CMK (cell line): ENCODE data around the gene GBX2.
"Not testable (repeated sequence)": the region's sequence is repeated elsewhere in the genome, so short reads cannot be mapped to it uniquely, and the experiment has no call there.

Experiments used
- DNase-seq: peaks from one replicate; pipeline ENCODE4 v3.0.0-alpha.2; 2010; ENCODE audit warnings: low read depth

Gene GBX2

GRCh38 chr2:236156095-236156859 lies 11.9 kb downstream of the GBX2 start:
- DNase-seq: no peak

DNA sequence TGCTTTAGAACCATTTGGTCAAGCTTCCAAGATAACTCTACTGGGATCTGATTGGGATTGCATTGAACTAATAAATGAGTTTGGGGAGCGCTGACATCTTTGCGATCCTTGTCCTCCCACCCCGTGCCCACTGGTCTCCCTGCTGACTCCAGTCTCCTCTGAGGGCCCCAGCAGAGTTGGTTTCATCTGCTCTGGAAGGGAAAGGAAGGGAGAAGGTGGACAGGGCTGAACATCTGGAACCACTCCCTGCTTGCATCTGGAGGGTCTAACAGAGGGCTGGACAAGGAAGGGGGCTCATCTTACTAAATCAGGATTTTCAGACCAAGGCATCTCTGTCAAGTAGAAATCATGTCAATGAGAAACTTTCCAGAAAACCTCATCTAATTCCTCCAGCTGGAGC lies 12.8 kb downstream of the GBX2 start:
- no peak for DNase-seq

- no peak for DNase-seq
Observed at GRCh38 chr2:236146436-236146835, 21.8 kb downstream of the GBX2 start.

DNA sequence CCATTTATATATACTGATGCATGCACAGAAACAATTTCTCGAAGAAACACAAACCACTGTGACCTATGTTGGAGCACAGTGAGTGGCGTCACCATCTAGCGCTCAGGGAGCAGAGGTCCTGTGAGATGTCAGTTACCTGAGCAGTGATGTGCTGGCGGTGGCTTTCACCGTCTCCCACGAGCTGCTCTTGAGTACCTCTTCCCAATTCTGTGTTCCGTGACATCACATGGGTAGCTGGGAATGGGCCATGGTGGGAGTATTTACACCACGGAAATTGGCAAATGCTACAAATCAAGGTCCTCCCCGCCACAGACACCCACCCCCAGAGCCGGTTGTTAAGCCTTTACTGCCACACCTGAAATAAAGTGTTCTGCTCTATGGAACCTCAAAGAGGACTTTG lies 24.4 kb downstream of the GBX2 start:
- DNase-seq: no peak

DNA sequence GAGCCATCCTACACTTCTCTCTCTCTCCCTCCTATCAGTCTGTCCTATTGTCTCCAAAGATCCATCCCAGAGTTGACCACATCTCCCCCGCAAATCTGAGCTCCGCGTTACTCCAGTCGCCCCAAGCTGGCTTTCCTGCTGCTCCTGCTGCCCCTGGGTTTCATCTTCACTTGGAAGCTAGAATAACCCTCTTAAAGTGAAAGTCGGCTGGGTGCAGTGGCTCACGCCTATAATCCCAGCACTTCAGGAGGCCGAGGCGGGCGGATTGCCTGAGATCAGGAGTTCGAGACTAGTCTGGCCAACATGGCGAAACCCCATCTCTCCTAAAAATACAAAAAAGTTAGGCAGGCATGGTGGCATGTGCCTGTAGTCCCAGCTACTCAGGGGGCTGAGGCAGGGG lies 26.6 kb downstream of the GBX2 start:
- not testable (repeated sequence) for DNase-seq

DNA sequence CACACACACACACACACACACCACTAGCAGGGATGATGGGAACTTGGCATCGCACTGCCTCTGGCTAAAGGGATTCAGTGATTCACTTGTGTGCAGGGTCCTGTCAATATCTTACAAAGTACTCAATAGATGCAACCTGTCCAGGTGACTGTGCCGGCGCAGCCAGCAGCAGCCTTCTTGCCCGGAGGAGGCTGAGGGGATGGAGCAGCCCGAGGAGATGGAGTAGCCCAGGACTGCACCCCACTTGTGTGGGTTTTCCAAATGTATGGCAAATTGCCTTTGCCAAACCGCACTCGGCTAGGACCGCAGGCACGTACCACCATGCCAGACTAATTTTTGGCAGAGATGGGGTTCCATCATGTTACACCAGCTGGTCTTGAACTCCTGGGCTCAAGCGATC lies 31.1 kb downstream of the GBX2 start:
- no peak for DNase-seq

DNA sequence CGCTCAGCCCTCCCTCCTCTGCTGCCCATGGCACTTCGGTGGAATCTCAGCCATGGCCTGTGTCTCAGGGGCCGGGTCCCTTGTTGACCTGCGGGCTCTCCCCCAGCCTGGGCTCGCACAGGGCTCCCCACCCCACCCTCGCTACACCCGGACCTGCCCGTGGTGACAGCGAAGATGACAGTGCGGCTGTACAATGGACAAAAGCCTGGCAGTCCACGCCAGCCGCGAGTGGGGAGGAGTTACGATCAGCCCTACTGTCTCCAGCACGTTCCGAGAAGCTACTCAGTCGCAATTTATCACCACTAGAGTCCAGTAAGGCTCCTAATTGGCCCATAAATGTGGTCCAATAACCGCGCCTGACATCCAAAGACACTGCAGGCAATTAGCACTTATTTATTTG lies 31.6 kb downstream of the GBX2 start:
- no peak for DNase-seq

- no peak for DNase-seq
Observed at GRCh38 chr2:236133410-236134012, 34.7 kb downstream of the GBX2 start.

- no peak for DNase-seq
Observed at GRCh38 chr2:236131073-236131692, 37.0 kb downstream of the GBX2 start.

DNA sequence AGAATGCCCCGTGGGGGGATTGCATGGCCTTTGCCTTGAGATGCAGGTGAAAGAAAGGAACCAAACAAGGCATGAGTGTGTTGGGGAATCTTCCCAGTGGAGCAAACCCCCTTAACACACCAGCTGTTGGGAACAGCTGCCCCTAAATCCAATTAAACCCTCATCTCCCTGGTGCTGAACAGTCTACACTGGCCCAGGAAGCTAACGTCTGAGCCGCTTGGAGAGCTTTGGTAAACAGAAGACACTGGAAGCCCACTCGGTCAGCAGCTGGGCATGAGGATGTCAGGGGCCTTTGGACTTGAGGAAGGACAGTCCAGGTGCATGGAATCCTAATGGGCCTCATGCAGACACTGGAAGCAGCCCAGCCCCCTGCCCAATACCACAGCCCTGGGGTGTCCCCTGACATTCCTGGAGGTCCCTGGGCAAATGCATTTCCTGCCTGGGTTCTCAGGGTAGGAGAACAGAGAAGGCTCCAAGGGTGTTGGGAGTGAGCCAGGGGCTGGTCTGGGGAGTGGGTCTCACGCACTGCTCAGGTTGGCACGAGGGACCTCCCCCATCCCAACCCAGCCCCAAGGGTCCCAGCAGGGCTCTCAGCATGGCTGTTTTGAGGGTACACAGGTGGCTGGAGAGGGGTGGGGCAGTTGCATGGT lies 37.7 kb downstream of the GBX2 start:
- no peak for DNase-seq

GRCh38 chr2:236129935-236130334 lies 38.3 kb downstream of the GBX2 start:
- DNase-seq: no peak

- DNase-seq: no peak
Observed at GRCh38 chr2:236128321-236128720, 39.9 kb downstream of the GBX2 start.

DNA sequence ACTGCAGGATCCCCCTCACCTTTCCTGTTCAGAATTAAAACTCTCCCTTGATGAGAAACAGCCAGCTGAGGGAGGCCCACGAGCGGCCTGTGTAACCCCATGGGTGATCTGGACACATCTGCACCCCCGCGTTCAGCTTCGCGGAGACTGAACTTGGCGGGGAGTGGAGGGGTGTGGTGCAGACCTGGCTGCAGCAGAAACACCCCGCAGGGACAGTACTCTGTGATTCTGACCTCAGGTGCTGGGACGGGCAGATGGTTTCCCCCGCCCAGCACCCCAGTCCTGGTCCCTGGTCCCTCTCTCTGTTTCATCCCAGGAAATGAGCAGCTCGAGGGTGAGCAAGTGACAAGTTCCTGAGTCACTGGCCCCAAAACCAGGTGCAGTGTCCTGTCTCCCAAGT lies 41.2 kb downstream of the GBX2 start:
- no peak for DNase-seq

DNA sequence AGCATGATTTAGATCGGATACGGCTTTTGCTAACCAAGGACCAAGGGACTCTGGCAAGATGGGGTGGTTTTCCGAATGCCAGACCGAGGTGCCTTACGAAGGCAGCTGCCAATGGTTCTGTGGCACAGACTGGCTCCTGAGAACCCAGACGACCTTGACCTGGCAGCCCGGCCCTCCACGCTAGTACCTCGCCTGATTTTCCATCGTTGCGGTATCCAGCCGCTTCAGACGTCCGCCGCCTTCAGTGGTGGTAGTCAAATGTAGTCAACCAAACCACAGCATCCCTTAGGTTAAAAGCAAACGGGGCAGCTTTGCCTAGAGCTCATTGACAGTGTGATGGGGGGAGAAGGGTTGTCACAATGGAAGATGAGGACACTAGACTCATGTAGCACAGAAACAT lies 42.6 kb downstream of the GBX2 start:
- no peak for DNase-seq

DNA sequence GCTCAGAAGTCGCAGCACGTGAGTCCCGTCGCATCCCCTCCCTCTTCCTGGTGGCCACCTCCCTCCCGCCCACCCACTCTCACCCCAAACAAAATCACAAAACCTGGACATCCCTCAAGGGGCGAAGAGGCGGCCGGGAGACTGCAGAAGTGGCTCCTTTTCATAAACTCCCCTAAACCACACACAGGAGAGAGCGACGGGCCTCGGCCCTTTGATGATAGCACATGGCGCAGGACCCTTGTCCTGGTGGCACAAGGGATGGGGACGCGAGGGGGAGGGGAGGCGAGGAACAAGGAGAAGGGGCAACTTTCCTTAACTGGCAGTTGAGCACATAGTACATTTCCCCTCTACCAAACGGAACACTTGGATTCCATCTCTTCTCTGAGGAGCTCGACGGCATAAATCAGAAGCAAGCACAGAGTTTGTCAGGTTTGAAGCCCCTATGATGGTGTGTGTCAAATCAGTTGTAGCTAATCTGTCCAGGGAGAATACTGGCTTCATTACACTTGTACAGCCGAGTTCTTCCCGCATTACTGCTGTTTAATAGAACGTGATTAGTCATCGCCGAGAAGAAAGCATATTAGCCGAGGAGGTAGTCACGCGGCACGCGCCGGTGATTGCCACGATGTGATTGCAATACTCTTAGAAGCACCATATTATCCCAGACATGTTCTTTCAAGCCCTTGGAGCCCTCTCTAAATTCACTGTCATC lies 43.8 kb downstream of the GBX2 start:
- DNase-seq: no peak

- no peak for DNase-seq
Observed at GRCh38 chr2:236123716-236124115, 44.5 kb downstream of the GBX2 start.

- no peak for DNase-seq
Observed at GRCh38 chr2:236122236-236122635, 46.0 kb downstream of the GBX2 start.

- DNase-seq: no peak
Observed at GRCh38 chr2:236121546-236121945, 46.6 kb downstream of the GBX2 start.

DNA sequence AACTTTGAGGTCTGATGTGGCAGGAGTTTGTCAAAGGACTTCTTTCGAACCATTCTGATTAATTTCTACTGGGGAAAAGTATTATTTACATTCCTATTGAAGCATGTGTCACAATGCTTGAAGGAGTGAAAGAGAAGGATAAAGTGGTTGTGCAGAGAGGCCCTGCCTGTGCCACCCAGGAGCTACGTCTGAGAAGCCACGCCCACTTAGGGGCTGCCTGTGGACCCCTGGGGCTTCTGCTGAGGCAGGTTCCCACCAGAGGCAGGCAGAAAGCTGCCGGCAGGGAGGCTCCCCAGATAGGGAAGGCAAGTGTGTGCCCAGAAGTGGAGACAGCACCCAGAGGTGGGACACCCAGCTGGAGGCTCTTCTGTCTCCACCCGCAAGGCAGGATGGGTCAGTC lies 47.4 kb downstream of the GBX2 start:
- no peak for DNase-seq

- no peak for DNase-seq
Observed at GRCh38 chr2:236120141-236120601, 48.0 kb downstream of the GBX2 start.

DNA sequence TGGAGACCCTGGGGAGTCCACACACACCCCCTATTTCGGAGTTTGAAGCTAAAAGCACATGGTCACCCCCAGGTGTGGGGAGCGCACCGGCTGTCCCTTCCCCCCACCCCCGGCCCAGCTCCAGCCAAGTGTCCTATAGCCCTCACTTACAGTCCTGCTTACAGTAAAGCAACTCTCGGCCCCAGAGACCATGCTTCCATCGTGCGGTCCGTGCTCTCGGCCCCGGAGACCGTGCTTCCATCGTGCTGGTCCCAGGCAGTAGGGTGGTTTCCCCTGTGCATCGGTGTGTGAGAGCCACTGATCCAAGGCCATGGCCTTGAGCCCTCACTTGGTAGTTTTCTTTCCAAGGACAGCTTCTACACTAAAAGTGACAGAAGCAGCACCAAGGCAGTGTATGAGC lies 48.7 kb downstream of the GBX2 start:
- DNase-seq: no peak

- DNase-seq: no peak
Observed at GRCh38 chr2:236119003-236119402, 49.2 kb downstream of the GBX2 start.
